Islet precursor cell (in vitro differentiated cells): Measurements from ENCODE around the gene TCP11.

ENCODE experiments used
- DNase-seq: peaks from one replicate; pipeline ENCODE4 v3.0.0-alpha.2; 2018

TCP11 gene

GRCh38 chr6:35078896-35079295 is 62.2 kb downstream of the TCP11 start:
- DNase-seq: peak; percentile 54

GRCh38 chr6:35078226-35078850 is 62.8 kb downstream of the TCP11 start:
- DNase-seq: peak; percentile 45

- no peak for DNase-seq
These were observed 63.4 kb downstream of the TCP11 start for GRCh38 chr6:35077713-35078105.

GRCh38 chr6:35076997-35077712 is 64.0 kb downstream of the TCP11 start:
- DNase-seq: no peak

GRCh38 chr6:35073766-35074471 is 67.2 kb downstream of the TCP11 start:
- no peak for DNase-seq

- no peak for DNase-seq
These were observed 67.9 kb downstream of the TCP11 start for GRCh38 chr6:35073211-35073610.

- no peak for DNase-seq
These were observed 68.5 kb downstream of the TCP11 start for GRCh38 chr6:35072698-35073055.

GRCh38 chr6:35072051-35072697 is 69.0 kb downstream of the TCP11 start:
- no peak for DNase-seq

- DNase-seq: no peak
These were observed 69.7 kb downstream of the TCP11 start for GRCh38 chr6:35071347-35071994.

GRCh38 chr6:35070111-35070510 is 71.0 kb downstream of the TCP11 start:
- DNase-seq: no peak

- DNase-seq: no peak
These were observed 71.9 kb downstream of the TCP11 start for GRCh38 chr6:35069262-35069661.

- DNase-seq: no peak
These were observed 72.5 kb downstream of the TCP11 start for GRCh38 chr6:35068644-35069043.

GRCh38 chr6:35068206-35068605 is 72.9 kb downstream of the TCP11 start:
- no peak for DNase-seq
